Activated CD8-positive, alpha-beta memory T cell treated with anti-CD3 and anti-CD28 coated beads, Interleukin-2, amount 50 U/mL, for 48 hours (primary cell): ENCODE data around the gene ETV3L.

ENCODE experiments used
- DNase-seq: peaks from one replicate; pipeline ENCODE4 v3.0.0-alpha.2; 2020

ETV3L gene

GRCh38 chr1:157099633-157100009 is at the start of gene ETV3L:
TSS of gene ETV3L (minus strand) at chr1:157099808. CDS start at chr1:157099523, 285 bp downstream.
- DNase-seq: no peak

- no peak for DNase-seq
These were observed 48.5 kb upstream of the ETV3L start for GRCh38 chr1:157147906-157148700.

- no peak for DNase-seq
These were observed 47.4 kb upstream of the ETV3L start for GRCh38 chr1:157147037-157147436.

GRCh38 chr1:157146244-157146643 is 46.6 kb upstream of the ETV3L start:
- DNase-seq: no peak

GRCh38 chr1:157145076-157145475 is 45.5 kb upstream of the ETV3L start:
- no peak for DNase-seq

- no peak for DNase-seq
These were observed 44.9 kb upstream of the ETV3L start for GRCh38 chr1:157144509-157144908.

DNA sequence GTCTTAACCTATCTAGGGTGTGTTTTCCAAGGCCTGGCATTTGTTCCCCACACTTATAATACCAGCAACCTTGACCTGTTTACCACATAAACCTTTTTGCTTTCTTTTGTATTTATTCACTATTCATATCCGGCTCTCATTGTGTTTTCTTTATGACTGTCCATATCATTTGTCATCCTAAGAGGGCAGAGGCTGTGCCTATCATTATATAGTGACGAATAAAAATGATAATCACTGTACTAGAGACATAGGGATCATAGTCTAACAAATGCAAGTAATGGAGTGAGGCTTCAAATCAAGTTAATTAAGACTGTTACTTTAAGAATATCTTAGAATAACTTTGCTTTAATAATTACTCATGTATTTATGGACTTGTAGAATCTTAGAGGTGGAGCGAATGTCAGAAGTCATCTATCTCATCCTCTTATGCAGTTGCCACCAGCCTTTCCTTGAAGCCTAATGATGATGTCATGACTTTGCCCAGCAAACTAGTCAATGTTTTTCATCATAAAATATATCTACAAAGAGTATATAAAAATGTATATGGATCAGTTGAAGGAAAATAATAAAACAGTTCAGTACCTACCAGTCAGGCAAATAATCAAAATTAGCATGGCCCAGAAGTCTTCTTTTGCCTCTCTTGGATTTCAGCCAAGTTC is 43.3 kb upstream of the ETV3L start:
- DNase-seq: no peak

- DNase-seq: no peak
These were observed 42.6 kb upstream of the ETV3L start for GRCh38 chr1:157142201-157142600.

DNA sequence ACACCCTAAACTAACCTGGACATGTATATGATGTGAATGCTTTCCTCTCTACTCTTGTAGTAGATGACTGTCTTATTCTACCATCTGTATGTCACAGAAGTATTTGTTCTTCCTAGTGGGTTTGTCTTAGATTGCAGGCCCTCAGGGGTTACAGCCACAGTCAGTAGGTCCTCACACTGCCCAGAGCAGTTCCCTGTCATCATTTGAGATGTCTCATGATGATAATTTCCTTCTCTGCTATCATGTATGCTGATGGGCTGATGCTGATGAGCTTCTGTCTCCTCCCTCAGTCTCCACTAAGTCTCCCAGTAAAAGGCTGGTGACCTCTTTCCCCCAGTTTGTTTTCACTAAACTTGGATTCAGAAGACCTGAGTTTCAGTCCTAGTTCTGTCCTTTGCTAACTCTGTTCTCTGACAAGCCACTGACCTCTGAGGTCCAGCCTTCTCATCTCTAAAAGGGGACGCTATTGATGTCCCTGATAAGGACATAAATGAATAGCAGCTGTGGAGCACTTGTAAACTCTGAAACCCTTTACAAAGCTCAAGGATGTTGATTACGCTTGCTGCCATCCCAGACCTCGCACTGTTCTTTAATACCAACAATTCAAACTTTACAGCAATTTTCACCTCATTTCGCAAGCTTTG is 41.7 kb upstream of the ETV3L start:
- DNase-seq: no peak

DNA sequence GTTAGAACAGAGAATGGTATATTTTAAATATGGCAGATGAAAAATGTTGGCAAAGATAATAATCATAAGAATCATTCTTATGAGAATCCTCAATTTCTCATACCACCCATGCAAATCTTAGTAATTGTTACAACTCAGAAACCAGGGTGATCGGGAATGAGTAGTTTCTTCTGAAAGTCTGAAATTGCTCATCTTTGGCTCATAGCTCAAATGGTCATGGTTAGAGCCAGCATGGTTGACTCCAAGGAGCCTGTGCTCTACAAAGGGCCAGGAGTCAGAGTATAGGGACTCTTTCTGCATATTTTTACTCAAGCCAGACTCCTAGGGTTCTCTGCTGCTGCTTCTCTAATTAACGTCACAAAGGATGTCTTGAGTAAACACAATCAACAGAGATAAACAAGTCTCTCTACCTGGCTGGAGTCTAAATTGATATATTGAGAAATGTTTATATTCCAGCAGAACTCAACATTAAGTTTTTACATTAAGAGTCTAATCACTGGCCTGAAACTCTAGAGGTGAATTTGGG is 40.5 kb upstream of the ETV3L start:
- no peak for DNase-seq

- no peak for DNase-seq
These were observed 39.6 kb upstream of the ETV3L start for GRCh38 chr1:157139052-157139715.

DNA sequence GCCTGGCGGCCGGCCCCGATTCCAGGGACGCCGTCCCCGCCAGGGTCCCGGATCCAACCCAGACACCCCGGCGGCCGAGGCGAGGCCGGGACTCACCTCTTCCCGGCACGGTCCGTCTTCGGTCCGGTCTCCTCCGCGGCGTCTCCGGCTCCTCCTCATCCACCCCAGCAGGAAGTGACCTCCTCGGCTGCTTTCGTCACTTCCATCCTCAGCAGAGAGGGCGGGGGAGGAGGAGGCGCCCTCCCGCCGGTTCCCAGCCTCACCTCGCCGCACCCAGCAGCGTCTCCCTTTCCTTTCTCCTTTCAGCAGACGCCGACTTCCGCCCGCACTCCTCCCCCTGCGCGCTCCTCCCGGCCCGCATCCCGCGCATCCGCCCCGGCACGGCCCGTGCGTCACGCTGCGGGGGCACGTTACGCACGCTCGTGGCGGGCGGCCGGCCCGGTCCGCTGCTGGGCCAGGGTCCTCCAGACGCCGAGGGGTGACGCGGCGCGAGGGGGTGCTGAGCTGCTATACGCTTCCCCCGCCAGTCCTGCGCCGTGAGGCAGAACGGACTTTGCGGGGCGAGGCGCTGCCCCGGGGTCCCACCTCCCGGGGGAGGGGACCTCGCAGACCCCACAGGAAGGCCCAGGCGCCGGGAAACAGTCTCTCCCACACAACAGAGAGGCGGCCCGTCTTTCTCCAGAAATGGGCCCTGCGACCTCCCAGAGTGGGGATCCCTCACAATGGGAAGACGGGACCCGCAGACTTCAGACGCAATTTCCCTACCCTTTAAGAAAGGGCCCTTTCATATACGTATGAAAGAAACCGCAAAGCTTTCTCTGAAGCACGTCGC is 38.8 kb upstream of the ETV3L start, which contains the start of gene ETV3:
Gene ETV3, minus strand, starts transcription at position 176 of the 832 bp plus-strand sequence. CDS start 2,043 bp downstream, outside the sequence.
- DNase-seq: peak; percentile 91

- DNase-seq: no peak
These were observed 38.0 kb upstream of the ETV3L start for GRCh38 chr1:157137408-157138219.

DNA sequence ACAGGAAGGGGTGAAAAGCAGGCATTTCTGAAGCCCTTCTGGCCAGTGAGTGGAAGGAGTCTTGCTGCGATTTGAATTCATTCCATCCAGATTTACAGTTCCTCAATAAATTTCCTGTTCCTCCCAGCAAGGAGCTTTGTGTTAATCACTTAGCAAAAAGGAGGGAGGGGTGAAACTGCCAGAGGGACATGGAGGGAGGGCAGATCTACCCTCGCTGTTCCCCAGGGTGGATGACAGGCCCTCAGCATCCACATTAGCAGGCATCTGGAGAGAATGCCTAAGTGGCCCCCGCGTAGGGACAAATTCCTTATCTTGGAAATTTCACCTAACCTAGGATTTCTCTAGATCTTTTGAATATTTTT is 37.4 kb upstream of the ETV3L start:
- DNase-seq: no peak

GRCh38 chr1:157136133-157136532 is 36.5 kb upstream of the ETV3L start:
- no peak for DNase-seq

DNA sequence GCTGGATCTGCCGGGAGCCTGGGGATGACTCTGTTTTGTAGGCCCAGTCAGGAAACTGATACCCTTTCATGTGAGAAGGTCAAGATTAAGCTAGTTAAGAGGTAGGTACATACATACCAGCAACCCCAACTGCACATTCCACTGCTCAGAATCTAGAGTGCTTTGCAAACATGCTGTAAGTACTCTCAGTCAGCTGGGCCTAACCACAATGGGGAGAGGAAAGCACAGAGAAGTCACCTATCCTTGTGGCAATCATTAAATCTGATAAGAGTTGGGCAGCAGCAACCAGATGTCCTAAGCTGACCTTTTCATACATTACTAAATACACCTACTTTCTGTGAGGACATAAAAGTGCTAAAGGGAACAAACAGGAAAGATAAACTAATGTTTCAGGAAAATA is 36.0 kb upstream of the ETV3L start:
- DNase-seq: no peak

- DNase-seq: no peak
These were observed 35.5 kb upstream of the ETV3L start for GRCh38 chr1:157135070-157135469.

GRCh38 chr1:157134442-157134841 is 34.8 kb upstream of the ETV3L start:
- DNase-seq: peak; percentile 43

DNA sequence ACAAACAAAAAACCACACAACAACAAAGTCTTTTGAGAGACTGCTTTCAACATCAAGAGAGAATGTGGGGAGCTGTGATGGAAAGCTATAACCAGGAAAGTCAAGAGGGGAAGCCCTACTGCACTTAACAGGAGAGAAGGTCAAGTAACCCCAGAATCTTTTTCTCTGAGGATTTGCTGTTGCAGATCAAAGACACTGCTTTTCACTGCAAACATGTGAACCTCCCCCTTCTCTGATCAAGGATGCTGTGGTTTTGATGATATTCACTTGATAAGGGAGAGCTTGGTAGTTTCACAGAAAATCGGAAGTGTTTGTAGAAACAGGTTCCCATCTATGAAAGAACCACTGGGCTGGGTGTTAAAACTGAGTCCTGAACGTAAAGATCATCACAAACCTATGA is 33.8 kb upstream of the ETV3L start:
- no peak for DNase-seq

GRCh38 chr1:157132616-157133167 is 33.1 kb upstream of the ETV3L start:
- no peak for DNase-seq

DNA sequence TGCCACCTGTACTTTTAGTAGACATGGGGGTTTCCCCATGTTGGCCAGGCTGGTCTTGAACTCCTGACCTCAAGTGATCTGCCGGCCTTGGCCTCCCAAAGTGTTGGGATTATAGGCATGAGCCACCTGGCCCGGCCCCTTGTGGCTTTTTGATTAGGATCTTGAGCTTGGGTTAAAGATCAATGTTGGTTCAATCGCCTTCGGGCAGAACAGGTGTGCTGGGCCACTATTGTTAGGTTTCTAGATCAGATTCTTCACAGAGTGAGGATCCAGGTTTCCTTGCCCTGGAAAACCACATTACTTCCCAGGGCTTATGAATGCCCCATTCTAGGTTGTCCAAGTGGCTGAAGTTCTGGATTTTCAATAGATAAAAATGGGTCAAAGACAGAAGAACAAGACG is 32.5 kb upstream of the ETV3L start:
- DNase-seq: peak; percentile 41
